Naive B cell (primary cell): ENCODE results near the gene PHF2. TPM values are rescaled to one million over a fixed set of nuclear protein-coding genes. Genes with fewer than 3 reads are reported as not detected.

ENCODE experiments used
- ATAC-seq, 2 donors: fragments of 150-1000 bp; cut with Tn5 transposase; 2 replicates each; pipeline ENCODE4 v1.10.0; 2021; ENCODE audit warnings: low read depth in 2 of 2, mild to moderate bottlenecking in 2 of 2, moderate library complexity in 2 of 2
- DNase-seq: peaks from one replicate; pipeline ENCODE4 v3.0.0; 2022
- H3K27ac Mint-ChIP-seq, 6 donors: one replicate each; pipeline ENCODE4 v1.8.0; 2020 to 2022; ENCODE audit warnings: mild to moderate bottlenecking in 6 of 6, mixed read lengths in 6 of 6, moderate library complexity in 5 of 6, inconsistent platforms in 2 of 6
- H3K27me3 Mint-ChIP-seq, 3 donors: one replicate each; pipeline ENCODE4 v1.8.0; 2021 to 2022; ENCODE audit warnings: mixed read lengths in 3 of 3, mild to moderate bottlenecking in 1 of 3
- H3K36me3 Mint-ChIP-seq, 2 donors: one replicate each; pipeline ENCODE4 v1.8.0; 2020 to 2022; ENCODE audit warnings: mixed read lengths in 2 of 2, inconsistent platforms in 1 of 2, mild to moderate bottlenecking in 1 of 2
- H3K4me1 Mint-ChIP-seq, 3 donors: one replicate each; pipeline ENCODE4 v1.8.0; 2020 to 2022; ENCODE audit warnings: mixed read lengths in 3 of 3, inconsistent platforms in 1 of 3, mild to moderate bottlenecking in 1 of 3, moderate library complexity in 1 of 3
- H3K4me3 Mint-ChIP-seq, 8 donors: one replicate each; pipeline ENCODE4 v1.8.0; 2020 to 2022; ENCODE audit warnings: mild to moderate bottlenecking in 8 of 8, mixed read lengths in 8 of 8, moderate library complexity in 8 of 8, inconsistent platforms in 2 of 8
- H3K9me3 Mint-ChIP-seq, 7 donors: one replicate each; pipeline ENCODE4 v1.8.0; 2020 to 2022; ENCODE audit warnings: mixed read lengths in 7 of 7, mild to moderate bottlenecking in 5 of 7, inconsistent platforms in 2 of 7, moderate library complexity in 1 of 7
- polyA plus RNA-seq, 6 donors: library from polyadenylated mRNA; unstranded; fragments of 300-500 nt; fragmentation: Illumina TruSeq; gene quantifications; one replicate each; pipeline ENCODE4 v1.2.3, GENCODE V29; 2021; ENCODE audit warnings: low read depth in 6 of 6

The PHF2 gene
- polyA plus RNA-seq = 1 to 10 TPM in 3 of 6 donors, under 1 TPM in 3; 0.04 to 1.7 (median 1.1) TPM

- ATAC-seq (peak; percentile 62 to 70), DNase-seq (peak; percentile 33)
- Mint-ChIP-seq H3K4me1 (peaks cover 34 to 56% (median 41%) of the 10 kb centered on the region in 3 donors), H3K27ac (peak within 1 kb of the TSS; percentile 85 to 97 (median 92)), H3K36me3 (no peaks in the 10 kb centered on the region), H3K27me3 (no peaks in the 10 kb centered on the region), H3K4me3 (peak within 1 kb of the TSS; percentile 84 to 98 (median 92)), H3K9me3 (no peaks in the 10 kb centered on the region)
These were observed at the start of gene PHF2 for GRCh38 chr9:93576258-93577077. TSS of gene PHF2 (plus strand) at chr9:93576584. CDS start at chr9:93576774, 190 bp downstream.

- Mint-ChIP-seq H3K4me1 (peaks cover 0 to 8% (median 6%) of the 10 kb centered on the region in 3 donors), H3K27me3 (no peaks in the 10 kb centered on the region), H3K4me3 (no peak overlapping the region), H3K27ac (peak overlapping the region in 2 of 6 donors; percentile 2 to 19), H3K9me3 (no peaks in the 10 kb centered on the region), H3K36me3 (peaks cover 33 to 50% of the 10 kb centered on the region in 2 donors)
- DNase-seq (no peak), ATAC-seq (no peak)
These were observed 45.0 kb upstream of the PHF2 start for GRCh38 chr9:93531374-93531773.

- H3K9me3 Mint-ChIP-seq = no peaks in the 10 kb centered on the region
- peaks cover 30 to 42% of the 10 kb centered on the region in 2 donors for H3K36me3 Mint-ChIP-seq
- ATAC-seq = no peak
- no peak overlapping the region for H3K4me3 Mint-ChIP-seq
- peaks cover 0 to 8% (median 6%) of the 10 kb centered on the region in 3 donors for H3K4me1 Mint-ChIP-seq
- no peaks in the 10 kb centered on the region for H3K27me3 Mint-ChIP-seq
- no peak overlapping the region for H3K27ac Mint-ChIP-seq
- no peak for DNase-seq
These were observed 44.2 kb upstream of the PHF2 start for GRCh38 chr9:93532141-93532540.

- H3K9me3 Mint-ChIP-seq = no peaks in the 10 kb centered on the region
- peaks cover 0 to 8% (median 6%) of the 10 kb centered on the region in 3 donors for H3K4me1 Mint-ChIP-seq
- ATAC-seq (no peak), DNase-seq (no peak)
- no peaks in the 10 kb centered on the region for H3K27me3 Mint-ChIP-seq
- peaks cover 21 to 42% of the 10 kb centered on the region in 2 donors for H3K36me3 Mint-ChIP-seq
- H3K4me3 Mint-ChIP-seq = no peak overlapping the region
- H3K27ac Mint-ChIP-seq = peak overlapping the region in 2 of 6 donors; percentile 38 to 76
These were observed 42.5 kb upstream of the PHF2 start for GRCh38 chr9:93533863-93534262.

GRCh38 chr9:93536167-93536566, 40.2 kb upstream of the PHF2 start:
- ATAC-seq (no peak), DNase-seq (no peak)
- no peak overlapping the region for H3K4me3 Mint-ChIP-seq
- H3K27me3 Mint-ChIP-seq = no peaks in the 10 kb centered on the region
- no peak overlapping the region for H3K27ac Mint-ChIP-seq
- H3K9me3 Mint-ChIP-seq = no peaks in the 10 kb centered on the region
- peaks cover 18 to 26% of the 10 kb centered on the region in 2 donors for H3K36me3 Mint-ChIP-seq
- H3K4me1 Mint-ChIP-seq = peaks cover 0 to 8% (median 6%) of the 10 kb centered on the region in 3 donors

GRCh38 chr9:93536874-93537273, 39.5 kb upstream of the PHF2 start:
- Mint-ChIP-seq H3K4me3 (no peak overlapping the region), H3K36me3 (peaks cover 18 to 24% of the 10 kb centered on the region in 2 donors), H3K27ac (peak overlapping the region in 1 of 6 donors; percentile 82), H3K27me3 (no peaks in the 10 kb centered on the region), H3K4me1 (peaks cover 0 to 8% (median 6%) of the 10 kb centered on the region in 3 donors), H3K9me3 (no peaks in the 10 kb centered on the region)
- DNase-seq (no peak), ATAC-seq (no peak)

- no peak for DNase-seq
- no peak for ATAC-seq
- Mint-ChIP-seq H3K27me3 (no peaks in the 10 kb centered on the region), H3K4me3 (no peak overlapping the region), H3K36me3 (peaks cover 7 to 10% of the 10 kb centered on the region in 2 donors), H3K9me3 (no peaks in the 10 kb centered on the region), H3K27ac (no peak overlapping the region), H3K4me1 (peaks cover 0 to 6% (median under 1%) of the 10 kb centered on the region in 3 donors)
These were observed 36.1 kb upstream of the PHF2 start for GRCh38 chr9:93540305-93540704.

- DNase-seq (no peak), ATAC-seq (no peak)
- no peak overlapping the region for H3K4me3 Mint-ChIP-seq
- peak overlapping the region in 1 of 6 donors; percentile 31 for H3K27ac Mint-ChIP-seq
- H3K4me1 Mint-ChIP-seq = peaks cover 0 to 8% (median 3%) of the 10 kb centered on the region in 3 donors
- no peaks in the 10 kb centered on the region for H3K27me3 Mint-ChIP-seq
- peaks cover 5 to 12% of the 10 kb centered on the region in 2 donors for H3K36me3 Mint-ChIP-seq
- no peaks in the 10 kb centered on the region for H3K9me3 Mint-ChIP-seq
These were observed 35.4 kb upstream of the PHF2 start for GRCh38 chr9:93541005-93541404.

GRCh38 chr9:93541581-93542349, 34.6 kb upstream of the PHF2 start:
- ATAC-seq (no peak), DNase-seq (no peak)
- H3K36me3 Mint-ChIP-seq = peaks cover 5 to 12% of the 10 kb centered on the region in 2 donors
- no peak overlapping the region for H3K4me3 Mint-ChIP-seq
- peak overlapping the region in 1 of 6 donors; percentile 78 for H3K27ac Mint-ChIP-seq
- no peaks in the 10 kb centered on the region for H3K27me3 Mint-ChIP-seq
- H3K4me1 Mint-ChIP-seq = peaks cover 0 to 8% (median 3%) of the 10 kb centered on the region in 3 donors
- H3K9me3 Mint-ChIP-seq = no peaks in the 10 kb centered on the region

- peaks cover 9 to 12% of the 10 kb centered on the region in 2 donors for H3K36me3 Mint-ChIP-seq
- H3K4me1 Mint-ChIP-seq = peaks cover 0 to 8% (median 6%) of the 10 kb centered on the region in 3 donors
- H3K4me3 Mint-ChIP-seq = no peak overlapping the region
- H3K9me3 Mint-ChIP-seq = no peaks in the 10 kb centered on the region
- DNase-seq = no peak
- no peak overlapping the region for H3K27ac Mint-ChIP-seq
- ATAC-seq = no peak
- no peaks in the 10 kb centered on the region for H3K27me3 Mint-ChIP-seq
These were observed 33.3 kb upstream of the PHF2 start for GRCh38 chr9:93543117-93543516.

- Mint-ChIP-seq H3K4me1 (peaks cover 0 to 8% (median 6%) of the 10 kb centered on the region in 3 donors), H3K9me3 (no peaks in the 10 kb centered on the region), H3K27ac (peak overlapping the region in 1 of 6 donors; percentile 41), H3K36me3 (peaks cover 12 to 14% of the 10 kb centered on the region in 2 donors), H3K27me3 (no peaks in the 10 kb centered on the region), H3K4me3 (no peak overlapping the region)
- no peak for ATAC-seq
- DNase-seq = no peak
These were observed 30.0 kb upstream of the PHF2 start for GRCh38 chr9:93546356-93546755.

GRCh38 chr9:93549611-93550010, 26.8 kb upstream of the PHF2 start:
- peaks cover 21 to 22% of the 10 kb centered on the region in 2 donors for H3K36me3 Mint-ChIP-seq
- H3K27ac Mint-ChIP-seq = no peak overlapping the region
- H3K4me3 Mint-ChIP-seq = no peak overlapping the region
- ATAC-seq = no peak
- peaks cover 0 to 8% (median 6%) of the 10 kb centered on the region in 3 donors for H3K4me1 Mint-ChIP-seq
- H3K9me3 Mint-ChIP-seq = no peaks in the 10 kb centered on the region
- no peak for DNase-seq
- no peaks in the 10 kb centered on the region for H3K27me3 Mint-ChIP-seq

- Mint-ChIP-seq H3K4me3 (no peak overlapping the region), H3K27me3 (no peaks in the 10 kb centered on the region), H3K36me3 (peaks cover 12 to 18% of the 10 kb centered on the region in 2 donors), H3K27ac (peak overlapping the region in 1 of 6 donors; percentile 28), H3K9me3 (no peaks in the 10 kb centered on the region), H3K4me1 (no peaks in the 10 kb centered on the region)
- ATAC-seq = no peak
- DNase-seq = no peak
These were observed 23.5 kb upstream of the PHF2 start for GRCh38 chr9:93552923-93553322.
